GM23248 (cell line): ENCODE measurements around the gene VWA8. TPM values are rescaled to one million over a fixed set of nuclear protein-coding genes. Genes with fewer than 3 reads are reported as not detected.
"Not testable (repeated sequence)": the region's sequence is repeated elsewhere in the genome, so short reads cannot be mapped to it uniquely, and the experiment has no call there.

ENCODE experiments used
- DNase-seq: peaks from one replicate; pipeline ENCODE4 v3.0.0-alpha.2; 2015
- H2AFZ ChIP-seq: fragments of 200-600 bp; sonication (generic); 2 replicates; pipeline ENCODE4 v1.6.1; 2016; ENCODE audit warnings: antibody characterized with exemption
- H3F3A ChIP-seq: fragments of 200-600 bp; sonication (generic); 2 replicates; pipeline ENCODE4 v1.6.1; 2016; ENCODE audit warnings: mild to moderate bottlenecking, antibody characterized with exemption, mixed run types; ENCODE audit not compliant: insufficient read depth
- H3K27ac ChIP-seq: fragments of 200-600 bp; sonication (generic); 2 replicates; pipeline ENCODE4 v1.5.1; 2016; ENCODE audit warnings: mild to moderate bottlenecking
- H3K27me3 ChIP-seq: fragments of 200-600 bp; sonication (generic); replicated peaks from 2 replicates; pipeline ENCODE4 v1.6.1; 2016; ENCODE audit warnings: mild to moderate bottlenecking; ENCODE audit not compliant: insufficient read depth
- H3K36me3 ChIP-seq: fragments of 200-600 bp; sonication (generic); 2 replicates; pipeline ENCODE4 v1.6.1; 2016; ENCODE audit warnings: low read depth, mild to moderate bottlenecking
- H3K4me1 ChIP-seq: fragments of 200-600 bp; sonication (generic); 2 replicates; pipeline ENCODE4 v1.6.1; 2016; ENCODE audit warnings: mild to moderate bottlenecking; ENCODE audit not compliant: insufficient read depth
- H3K4me2 ChIP-seq: fragments of 200-600 bp; sonication (generic); one replicate; pipeline ENCODE4 v1.6.1; 2016; ENCODE audit warnings: mild to moderate bottlenecking; ENCODE audit not compliant: unreplicated experiment
- H3K4me3 ChIP-seq: fragments of 200-600 bp; sonication (generic); 2 replicates; pipeline ENCODE4 v1.5.1; 2016; ENCODE audit warnings: mild to moderate bottlenecking
- H3K79me2 ChIP-seq: fragments of 200-600 bp; sonication (generic); 2 replicates; pipeline ENCODE4 v1.6.1; 2016; ENCODE audit warnings: mild to moderate bottlenecking; ENCODE audit not compliant: insufficient read depth
- H3K9ac ChIP-seq: fragments of 200-600 bp; sonication (generic); 2 replicates; pipeline ENCODE4 v1.6.1; 2016; ENCODE audit warnings: mild to moderate bottlenecking
- H3K9me2 ChIP-seq: fragments of 200-600 bp; sonication (generic); 2 replicates; pipeline ENCODE4 v1.6.1; 2016; ENCODE audit warnings: mixed run types, mild to moderate bottlenecking, moderate library complexity; ENCODE audit not compliant: insufficient read depth
- H3K9me3 ChIP-seq: fragments of 200-600 bp; sonication (generic); one replicate; pipeline ENCODE4 v1.6.1; 2017; ENCODE audit warnings: low read depth
- H4K20me1 ChIP-seq: fragments of 200-600 bp; sonication (generic); 2 replicates; pipeline ENCODE4 v1.6.0; 2016; ENCODE audit not compliant: insufficient read depth
- EZH2 ChIP-seq: fragments of 200-600 bp; sonication (generic); IDR thresholded peaks from 2 replicates; pipeline ENCODE4 v1.6.1; 2018; ENCODE audit warnings: antibody characterized with exemption, mild to moderate bottlenecking; ENCODE audit not compliant: insufficient read depth, poor library complexity, severe bottlenecking
- EZH2phosphoT487 ChIP-seq: fragments of 200-600 bp; sonication (generic); IDR thresholded peaks from 2 replicates; pipeline ENCODE4 v1.6.1; 2018; ENCODE audit warnings: antibody characterized with exemption, moderate library complexity, mild to moderate bottlenecking, low read depth; ENCODE audit not compliant: insufficient read depth
- WGBS, 2 experiments: methylation state at CpG; one replicate each; pipeline ENCODE4 v1.1.6; 2015 to 2017; ENCODE audit warnings: low lambda C conversion rate in 2 of 2, low coverage in 1 of 2; ENCODE audit errors: missing lambda C conversion rate in 2 of 2; 5-methylcytosine and 5-hydroxymethylcytosine counted together
- in situ Hi-C: fragments of 300-500 bp; cut with MboI; formaldehyde crosslinking; loops from 2 replicates; pipeline ENCODE4 v1.15.0; 2020
- polyA plus RNA-seq: library from polyadenylated mRNA; unstranded; fragments of >200 nt; fragmentation: Nextera tagmentation; extraction: Ambion mirVana; gene quantifications from 2 replicates; pipeline ENCODE4 v1.2.1, GENCODE V29; 2016
- total RNA-seq: library from RNA; depleted of rRNA; stranded (reverse); fragments of >200 nt; shearing (Covaris generic); gene quantifications from 2 replicates; pipeline ENCODE4 v1.2.3, GENCODE V29; 2014

VWA8 gene
- total and polyA plus RNA-seq, 2 experiments from 2014 or later, result 3.9 to 10.1 TPM

DNA sequence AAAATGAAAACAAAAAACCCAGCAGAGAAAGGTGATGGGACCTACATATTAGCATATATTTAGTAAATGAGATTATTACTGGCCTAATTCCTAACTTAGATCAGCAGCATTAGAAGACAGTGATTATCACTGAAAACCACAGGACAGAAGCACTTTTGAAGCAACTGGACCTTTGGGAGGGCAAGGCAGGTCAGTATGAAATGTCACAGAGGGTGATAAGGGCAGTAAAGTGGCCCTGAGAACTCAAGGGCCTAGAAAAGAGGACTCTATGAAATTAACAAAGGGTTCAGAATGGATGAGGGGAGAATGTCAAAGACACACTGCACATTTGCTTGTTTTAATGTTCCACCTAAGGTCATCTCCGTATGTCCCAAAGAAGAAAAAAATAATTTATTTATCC lies 148.7 kb downstream of the VWA8 start:
- DNase-seq, result no peak
- TF ChIP-seq EZH2, result no peak
- no peak for TF ChIP-seq EZH2phosphoT487

DNA sequence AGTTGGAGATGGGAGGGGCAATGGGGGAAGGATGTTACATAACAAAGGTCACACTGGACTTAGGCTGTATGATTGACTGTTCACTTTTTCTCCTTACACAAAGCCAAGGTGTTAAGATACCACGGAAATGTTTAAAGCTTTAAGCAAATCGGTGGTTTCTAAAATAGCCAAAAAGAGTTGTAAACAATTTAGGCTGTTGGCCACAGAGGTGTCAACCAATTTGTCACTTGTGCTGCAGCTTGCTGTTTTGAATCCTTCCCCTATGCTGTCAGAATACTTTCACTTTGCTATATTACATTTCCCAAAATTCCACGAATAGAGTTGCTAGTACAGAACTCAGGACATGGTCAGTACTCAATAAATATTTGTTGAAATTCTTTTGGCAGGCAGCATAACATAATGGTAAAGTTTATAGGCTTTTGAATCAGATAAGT lies 149.3 kb downstream of the VWA8 start:
- DNase-seq, result no peak
- WGBS, 2 experiments, result 86 to 89% methylated on average over 3 of the region's 3 CpGs
- Histone ChIP-seq H3K9ac (no peak overlapping the region), H3K9me2 (no peaks in the 10 kb centered on the region), H2AFZ (no peak overlapping the region), H3F3A (0 out of 2 replicates have a peak, but pooled peaks cover 8% of the 10 kb centered on the region), H3K4me1 (peaks cover 12% of the 10 kb centered on the region), H3K9me3 (no peaks in the 10 kb centered on the region), H3K79me2 (no peaks in the 10 kb centered on the region), H3K4me2 (no peak overlapping the region), H4K20me1 (no peaks in the 10 kb centered on the region), H3K27me3 (no peaks in the 10 kb centered on the region), H3K4me3 (no peak overlapping the region), H3K27ac (no peak overlapping the region), H3K36me3 (0 out of 2 replicates have a peak, but pooled peaks cover 3% of the 10 kb centered on the region)
- TF ChIP-seq EZH2phosphoT487 (no peak), EZH2 (no peak)
- in situ Hi-C loops, result no loop called here

More for the DNA sequence above, 148.7 kb downstream of the VWA8 start:
- Histone ChIP-seq H3K9ac (no peak overlapping the region), H3K27ac (no peak overlapping the region), H3F3A (0 out of 2 replicates have a peak, but pooled peaks cover 8% of the 10 kb centered on the region), H4K20me1 (no peaks in the 10 kb centered on the region), H3K9me2 (no peaks in the 10 kb centered on the region), H3K79me2 (no peaks in the 10 kb centered on the region), H2AFZ (no peak overlapping the region), H3K27me3 (no peaks in the 10 kb centered on the region), H3K4me1 (peaks cover 12% of the 10 kb centered on the region), H3K9me3 (no peaks in the 10 kb centered on the region), H3K4me3 (no peak overlapping the region), H3K4me2 (no peak overlapping the region), H3K36me3 (0 out of 2 replicates have a peak, but pooled peaks cover 3% of the 10 kb centered on the region)
- 96% methylated on average over 1 of the region's 1 CpG for WGBS, 2 experiments
- in situ Hi-C loops, result no loop called here

DNA sequence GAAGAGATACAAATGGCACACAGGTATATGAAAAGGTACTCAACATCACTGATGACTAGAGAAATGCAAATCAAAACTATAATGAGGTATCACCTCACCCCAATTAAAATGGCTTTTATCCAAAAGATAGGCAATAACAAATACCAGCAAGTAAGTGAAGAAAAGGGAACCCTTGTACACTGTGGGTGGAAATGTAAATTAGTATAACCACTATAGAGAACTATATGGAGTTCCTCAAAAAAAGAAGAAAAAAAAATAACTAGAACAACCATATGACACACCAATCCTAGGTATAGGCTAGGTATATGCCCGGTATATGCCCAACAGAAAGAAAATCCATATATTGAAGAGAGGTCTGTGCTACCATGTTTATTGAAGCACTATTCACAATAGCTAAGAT lies 150.9 kb downstream of the VWA8 start:
- no peak for DNase-seq
- in situ Hi-C loops, result no loop called here
- Histone ChIP-seq H3K36me3 (0 out of 2 replicates have a peak, but pooled peaks cover 3% of the 10 kb centered on the region), H3K9me3 (no peaks in the 10 kb centered on the region), H3K4me3 (no peak overlapping the region), H2AFZ (no peak overlapping the region), H3K9ac (no peak overlapping the region), H3K79me2 (no peaks in the 10 kb centered on the region), H3K4me2 (no peak overlapping the region), H3K4me1 (peaks cover 12% of the 10 kb centered on the region), H3F3A (0 out of 2 replicates have a peak, but pooled peaks cover 8% of the 10 kb centered on the region), H3K27ac (no peak overlapping the region), H4K20me1 (no peaks in the 10 kb centered on the region), H3K27me3 (no peaks in the 10 kb centered on the region), H3K9me2 (no peaks in the 10 kb centered on the region)
- WGBS, 2 experiments, result 95 to 96% methylated on average over 1 of the region's 1 CpG
- TF ChIP-seq EZH2phosphoT487, result no peak
- no peak for TF ChIP-seq EZH2

- Histone ChIP-seq H3K4me1 (peaks cover 16% of the 10 kb centered on the region), H3F3A (peaks cover 11% of the 10 kb centered on the region; the same call in 1 of the 2 replicates), H3K27ac (peak overlapping the region; percentile 71)
- H3K79me2 ChIP-seq, H3K27me3 ChIP-seq, H3K9ac ChIP-seq, H2AFZ ChIP-seq, H3K9me2 ChIP-seq, in situ Hi-C loops, H3K4me2 ChIP-seq, H3K4me3 ChIP-seq, H3K9me3 ChIP-seq, DNase-seq, H4K20me1 ChIP-seq, H3K36me3 ChIP-seq: not testable (repeated sequence)
- WGBS, 2 experiments, result 92 to 96% methylated on average over 3 of the region's 3 CpGs
These were observed 157.5 kb downstream of the VWA8 start for GRCh38 chr13:41803445-41803735.
